ENCODE results near the gene GPR37.

GPR37 gene

DNA sequence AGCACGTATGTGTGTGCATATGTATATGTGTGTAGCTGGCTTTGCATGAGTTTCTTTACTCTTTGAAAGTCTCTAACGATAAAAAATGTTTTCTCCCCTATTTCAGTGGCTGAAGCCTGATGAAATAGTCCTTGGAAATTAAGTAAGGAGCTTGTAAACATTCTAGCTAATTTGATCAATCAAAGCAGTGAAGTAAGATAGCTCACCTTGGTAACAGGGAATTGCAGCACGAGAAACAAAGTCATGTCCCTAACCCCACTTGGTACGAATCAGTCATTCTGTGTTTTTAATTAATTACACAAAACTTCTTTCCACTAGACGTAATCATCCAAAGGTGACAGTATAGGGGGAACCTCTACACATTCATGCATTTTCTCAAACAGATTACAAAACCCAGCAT, 41.5 kb downstream of the GPR37 start:
- DNase-seq = no peak

DNA sequence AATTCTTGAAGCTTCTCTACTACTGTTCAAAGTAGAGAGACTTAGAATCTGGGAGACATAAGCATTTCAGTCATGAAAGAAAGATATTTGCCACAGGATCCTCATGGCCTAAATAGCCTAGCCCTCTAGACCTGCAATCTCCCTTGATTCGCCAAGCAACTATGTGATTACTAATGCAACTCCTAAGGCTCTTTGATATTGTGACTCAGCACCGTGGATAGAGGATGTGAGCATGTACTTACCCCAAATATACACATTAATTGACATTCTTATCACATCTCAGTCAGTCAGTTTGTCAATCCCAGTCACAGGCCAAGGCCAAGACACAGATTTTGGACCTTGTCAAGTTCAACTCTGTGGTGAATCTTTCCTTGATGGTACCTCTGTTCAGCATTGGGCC, 42.6 kb downstream of the GPR37 start:
- no peak for DNase-seq

DNA sequence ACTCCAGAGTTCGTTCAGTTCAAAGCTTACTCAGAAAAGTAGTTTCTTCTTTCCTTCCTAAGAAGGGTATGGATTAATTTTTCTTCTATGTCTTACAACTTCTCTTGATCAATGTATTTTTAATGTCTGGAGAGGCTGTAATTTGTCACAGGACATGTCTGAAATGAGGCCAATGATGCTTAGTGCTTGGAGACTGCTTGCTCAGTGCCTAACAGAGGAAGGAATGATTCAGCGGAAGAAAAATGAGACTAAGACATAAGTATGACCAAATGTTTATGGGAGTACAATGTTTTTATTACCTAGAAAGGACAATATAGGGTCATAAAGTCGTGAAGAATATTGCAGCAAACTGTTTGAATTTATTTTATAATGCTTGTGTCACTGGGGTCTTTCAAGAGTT, 43.3 kb downstream of the GPR37 start:
- DNase-seq = no peak

DNA sequence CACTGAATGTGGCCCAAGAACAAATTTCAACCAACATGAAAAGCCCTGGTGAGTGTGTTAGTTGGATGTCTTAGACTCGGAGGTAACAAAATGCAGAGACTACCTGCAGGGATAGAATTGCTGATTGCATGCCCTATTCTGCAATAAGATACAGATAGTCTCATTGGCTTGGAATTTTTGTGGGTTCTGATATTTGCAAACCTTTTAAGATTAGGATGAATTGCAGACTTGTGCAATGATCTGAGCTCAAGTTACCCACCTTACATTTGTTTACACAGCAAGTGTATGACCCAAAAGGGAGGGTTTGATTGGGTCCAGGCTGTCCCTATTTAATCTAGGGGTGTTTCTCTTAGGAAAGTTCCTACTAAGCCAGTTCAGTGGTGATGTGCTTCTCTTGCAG, 45.4 kb downstream of the GPR37 start:
- DNase-seq = no peak

DNA sequence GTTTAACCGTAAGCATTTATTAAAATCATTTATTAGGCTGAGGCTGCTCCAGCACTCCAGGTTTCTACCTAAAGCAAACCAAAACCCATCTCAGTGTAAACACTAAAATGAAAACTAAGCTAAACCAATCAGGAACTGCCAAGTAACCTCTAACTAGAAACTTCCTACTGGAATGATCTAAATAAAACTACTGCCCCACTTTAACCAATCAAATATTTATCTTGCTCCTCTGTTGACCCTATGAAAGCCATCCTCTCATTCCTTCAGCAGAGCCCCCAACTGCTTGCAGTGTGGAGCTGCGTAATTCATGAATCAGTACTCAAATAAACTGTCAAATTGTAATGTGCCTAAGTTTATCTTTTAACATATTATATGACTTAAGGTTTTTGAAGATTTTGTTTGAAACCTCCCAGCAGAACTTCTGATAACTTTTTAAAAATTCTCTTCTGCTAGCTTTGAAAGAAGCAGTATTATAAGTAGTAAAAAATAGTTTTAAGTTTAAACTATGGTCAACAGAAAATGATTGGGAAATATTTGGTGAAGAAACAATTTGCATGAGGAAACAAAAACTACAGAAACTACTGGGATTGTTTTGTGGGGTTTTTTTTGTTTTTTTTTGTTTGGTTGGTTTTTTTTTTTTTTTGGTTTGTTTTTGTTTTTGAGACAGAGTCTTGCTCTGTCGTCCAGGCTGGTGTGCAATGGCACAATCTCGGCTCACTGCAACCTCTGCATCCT, 47.4 kb downstream of the GPR37 start:
- no peak for DNase-seq

DNA sequence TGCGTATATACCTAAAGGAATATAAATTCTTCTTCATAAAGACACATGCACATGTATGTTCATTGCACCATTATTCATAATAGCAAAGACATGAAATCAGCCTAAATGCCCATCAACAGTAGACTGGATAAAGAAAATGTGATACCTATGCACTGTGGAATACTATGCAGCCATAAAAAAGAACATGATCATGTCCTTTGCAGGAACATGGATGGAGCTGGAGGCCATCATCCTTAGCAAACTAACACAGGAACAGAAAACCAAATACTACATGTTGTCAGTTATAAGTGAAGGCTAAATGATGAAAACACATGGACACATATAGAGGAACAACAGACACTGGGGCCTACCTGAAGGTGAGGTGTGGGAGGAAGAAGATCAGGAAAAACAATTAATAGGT, 48.7 kb downstream of the GPR37 start:
- DNase-seq = no peak

DNA sequence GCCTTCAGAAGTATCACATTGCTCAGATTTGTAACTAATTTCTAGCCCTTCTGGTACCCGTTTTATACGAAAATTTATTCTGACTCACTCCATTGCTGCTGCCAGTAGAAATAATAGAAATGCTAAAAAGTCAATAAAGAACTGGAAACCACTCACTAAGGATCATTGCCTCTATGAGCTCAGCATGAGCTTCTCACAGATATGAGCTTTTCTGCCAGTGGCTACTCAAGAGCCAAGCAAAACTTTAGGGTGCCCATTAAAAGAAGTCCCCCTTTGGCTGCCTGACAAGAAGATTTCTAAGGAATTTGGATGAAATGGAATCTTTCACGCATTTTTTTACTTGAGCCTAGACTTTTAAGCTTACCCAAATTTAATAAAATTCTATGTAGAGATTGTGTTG, 52.5 kb downstream of the GPR37 start:
- DNase-seq = no peak

DNA sequence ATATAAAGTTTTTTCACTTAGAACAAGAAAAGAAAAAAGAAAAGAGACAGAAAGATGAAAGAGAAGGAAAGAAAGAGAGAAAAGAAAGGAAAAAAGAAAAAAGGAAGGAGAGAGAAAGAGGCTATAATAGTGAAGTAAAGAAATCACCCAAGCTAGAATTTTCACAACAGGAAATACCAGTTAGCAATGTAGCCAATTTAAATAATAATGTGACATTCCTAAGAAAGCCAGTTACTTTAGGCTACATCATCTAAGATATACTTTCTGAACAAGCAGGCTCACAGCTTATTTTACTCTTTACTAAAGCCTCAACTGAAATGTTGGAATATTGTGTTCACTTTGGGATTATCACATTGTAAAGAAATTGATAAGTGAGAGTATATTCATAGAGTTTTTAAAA, 53.6 kb downstream of the GPR37 start:
- no peak for DNase-seq

DNA sequence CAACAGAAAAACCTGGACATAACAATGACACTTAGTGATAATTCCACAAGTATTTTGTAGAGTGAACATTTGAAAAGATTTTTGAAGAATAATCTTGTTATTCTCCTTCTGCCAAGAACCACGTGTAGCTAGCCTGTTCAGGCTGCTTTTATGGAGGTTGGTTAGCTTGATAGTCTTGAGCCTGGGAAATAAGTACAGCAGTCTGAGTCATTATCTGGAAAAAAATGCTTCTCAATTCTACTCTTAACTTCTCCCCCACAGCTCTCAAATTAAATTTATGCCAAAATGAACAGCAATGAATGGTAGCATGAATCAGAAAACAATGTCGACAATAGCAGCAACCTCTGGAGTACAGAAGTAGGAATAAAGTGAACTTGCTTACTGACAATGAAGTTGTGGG, 63.2 kb downstream of the GPR37 start:
- no peak for DNase-seq

DNA sequence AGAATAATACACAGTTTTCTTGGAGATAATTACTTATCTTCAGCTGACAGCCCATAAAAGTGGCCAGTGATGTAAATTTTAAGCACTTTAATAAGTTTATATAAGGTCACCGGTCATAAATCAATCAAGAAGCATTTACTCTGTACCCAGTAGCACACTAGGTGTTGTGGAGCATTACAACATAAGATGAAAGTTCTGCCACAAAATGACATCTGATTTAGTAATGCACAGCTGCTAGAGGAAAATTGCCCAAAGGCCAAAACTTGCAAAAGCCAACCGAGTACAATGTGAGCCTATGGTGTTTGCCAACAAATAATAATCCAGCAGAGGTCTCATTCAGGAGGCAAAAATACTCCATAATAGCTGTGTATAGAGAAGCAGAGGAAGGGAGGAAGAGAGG, 63.6 kb downstream of the GPR37 start:
- no peak for DNase-seq

DNA sequence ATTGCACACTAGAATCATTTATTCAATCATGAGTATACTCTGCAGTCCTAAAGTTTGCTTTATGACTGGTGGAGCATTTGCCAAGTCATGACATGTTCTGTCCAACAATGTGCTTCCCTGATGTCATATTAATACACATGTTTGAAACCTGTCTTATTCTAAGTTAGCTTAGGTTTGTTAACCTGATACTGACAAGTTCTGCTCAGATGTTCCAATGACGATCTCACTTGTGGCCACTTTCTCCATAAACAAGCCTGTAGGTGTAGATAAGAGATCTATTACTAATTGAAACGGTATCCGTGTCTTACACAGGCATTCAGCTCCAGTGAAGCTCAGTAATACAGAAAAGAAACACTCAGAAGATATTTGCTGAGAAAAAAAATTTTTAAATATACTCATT, 64.9 kb downstream of the GPR37 start:
- no peak for DNase-seq

DNA sequence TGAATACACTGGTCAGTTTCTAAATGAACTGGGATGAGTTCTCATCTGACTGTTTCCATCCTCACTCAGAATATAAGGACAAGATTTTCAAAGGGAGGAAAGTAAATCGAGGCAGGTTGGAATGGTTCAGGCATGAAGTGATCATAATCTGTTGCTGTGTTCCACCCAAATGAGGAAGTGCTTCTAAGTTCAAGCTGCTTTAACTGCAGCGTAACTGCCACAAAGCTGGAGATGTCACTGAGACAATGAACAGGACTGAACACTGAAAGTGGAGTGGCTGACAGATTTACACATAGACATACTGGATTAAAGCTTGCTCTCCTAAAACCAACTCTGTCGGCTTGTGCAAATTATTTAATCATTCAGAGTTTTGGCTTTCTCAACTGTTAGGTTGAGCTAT, 66.6 kb downstream of the GPR37 start:
- no peak for DNase-seq

DNA sequence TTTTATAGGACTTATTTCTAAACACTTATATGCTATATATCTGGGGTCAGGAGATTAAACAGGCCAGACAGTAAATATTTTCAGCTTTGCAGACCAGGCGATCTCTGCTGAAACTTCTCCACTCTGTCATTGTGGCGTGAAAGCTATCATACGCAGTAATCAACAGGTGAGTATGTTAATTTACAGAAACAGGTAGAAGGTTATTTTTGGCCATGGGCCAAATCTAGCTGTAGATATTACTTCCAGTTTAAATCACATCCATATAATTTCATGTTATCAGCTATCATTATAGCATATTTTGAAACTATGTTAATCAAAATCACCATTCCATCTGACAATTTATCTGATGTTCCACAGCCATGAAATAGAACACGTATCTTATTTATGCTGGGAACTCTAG, 67.8 kb downstream of the GPR37 start:
- DNase-seq = no peak

All from CD4-positive, alpha-beta T cell treated with Interferon gamma for 1 hour (primary cell).